ENCODE measurements around the gene VSTM2L. TPM values are rescaled to one million over a fixed set of nuclear protein-coding genes. Genes with fewer than 3 reads are reported as not detected.

VSTM2L gene
- total RNA-seq, 1 donor from 2014 or later = 2.9 TPM

DNA sequence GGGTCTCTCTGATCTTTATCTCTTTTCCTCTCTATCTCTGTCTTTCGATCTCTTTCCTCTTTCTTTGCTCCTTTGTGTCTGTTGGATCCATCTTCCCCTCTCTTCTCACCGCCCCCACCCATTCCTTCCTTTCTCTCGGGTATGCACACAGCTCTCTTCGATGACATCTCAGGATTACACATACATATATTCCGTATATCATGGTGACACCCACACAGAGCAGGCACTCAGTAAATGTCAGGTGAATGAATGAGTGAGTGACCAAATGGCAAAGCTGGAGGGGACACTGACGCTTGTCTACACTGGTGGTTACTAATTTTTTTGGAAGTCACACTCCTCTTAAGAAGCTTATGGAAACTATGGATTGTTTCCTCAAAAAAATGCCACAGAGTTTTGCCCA, 9.9 kb downstream of the VSTM2L start:
- no peaks in the 10 kb centered on the region for H3K9me3 ChIP-seq (ENCODE audit: low read depth)
- no peak overlapping the region for H3K4me3 ChIP-seq
- H3K9ac ChIP-seq = no peak overlapping the region
- no peak overlapping the region for H2AFZ ChIP-seq (replicated peaks)
- H3K4me2 ChIP-seq = no peak overlapping the region
- no peaks in the 10 kb centered on the region for H4K20me1 ChIP-seq (ENCODE audit: low read depth)
- TF ChIP-seq EZH2phosphoT487 (IDR thresholded peaks at IDR 0.05) = no peak
- TF ChIP-seq, protein P1, sequence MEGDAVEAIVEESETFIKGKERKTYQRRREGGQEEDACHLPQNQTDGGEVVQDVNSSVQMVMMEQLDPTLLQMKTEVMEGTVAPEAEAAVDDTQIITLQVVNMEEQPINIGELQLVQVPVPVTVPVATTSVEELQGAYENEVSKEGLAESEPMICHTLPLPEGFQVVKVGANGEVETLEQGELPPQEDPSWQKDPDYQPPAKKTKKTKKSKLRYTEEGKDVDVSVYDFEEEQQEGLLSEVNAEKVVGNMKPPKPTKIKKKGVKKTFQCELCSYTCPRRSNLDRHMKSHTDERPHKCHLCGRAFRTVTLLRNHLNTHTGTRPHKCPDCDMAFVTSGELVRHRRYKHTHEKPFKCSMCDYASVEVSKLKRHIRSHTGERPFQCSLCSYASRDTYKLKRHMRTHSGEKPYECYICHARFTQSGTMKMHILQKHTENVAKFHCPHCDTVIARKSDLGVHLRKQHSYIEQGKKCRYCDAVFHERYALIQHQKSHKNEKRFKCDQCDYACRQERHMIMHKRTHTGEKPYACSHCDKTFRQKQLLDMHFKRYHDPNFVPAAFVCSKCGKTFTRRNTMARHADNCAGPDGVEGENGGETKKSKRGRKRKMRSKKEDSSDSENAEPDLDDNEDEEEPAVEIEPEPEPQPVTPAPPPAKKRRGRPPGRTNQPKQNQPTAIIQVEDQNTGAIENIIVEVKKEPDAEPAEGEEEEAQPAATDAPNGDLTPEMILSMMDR (IDR thresholded peaks at IDR 0.05) = no peak
- no peak for TF ChIP-seq EZH2 (IDR thresholded peaks at IDR 0.05)
- H3K27ac ChIP-seq = no peak overlapping the region
- peaks cover 85% of the 10 kb centered on the region for H3K4me1 Mint-ChIP-seq
- no peaks in the 10 kb centered on the region for H3K36me3 Mint-ChIP-seq
- H3K4me3 Mint-ChIP-seq = no peak overlapping the region
- no peaks in the 10 kb centered on the region for H3K9me3 Mint-ChIP-seq
- H3K27ac Mint-ChIP-seq = no peak overlapping the region
- H3K27me3 Mint-ChIP-seq (ENCODE audit: insufficient read depth, low read depth) = peaks cover 15% of the 10 kb centered on the region
- no peaks in the 10 kb centered on the region for H3K79me2 ChIP-seq (ENCODE audit: low read depth)
- H3K27me3 ChIP-seq = no peaks in the 10 kb centered on the region
- peaks cover 75% of the 10 kb centered on the region for H3F3A ChIP-seq (ENCODE audit: low read depth)
- H3K4me1 ChIP-seq = peaks cover 77% of the 10 kb centered on the region
- DNase-seq (ENCODE audit: low spot score) = no peak
- H3K36me3 ChIP-seq = no peaks in the 10 kb centered on the region

DNA sequence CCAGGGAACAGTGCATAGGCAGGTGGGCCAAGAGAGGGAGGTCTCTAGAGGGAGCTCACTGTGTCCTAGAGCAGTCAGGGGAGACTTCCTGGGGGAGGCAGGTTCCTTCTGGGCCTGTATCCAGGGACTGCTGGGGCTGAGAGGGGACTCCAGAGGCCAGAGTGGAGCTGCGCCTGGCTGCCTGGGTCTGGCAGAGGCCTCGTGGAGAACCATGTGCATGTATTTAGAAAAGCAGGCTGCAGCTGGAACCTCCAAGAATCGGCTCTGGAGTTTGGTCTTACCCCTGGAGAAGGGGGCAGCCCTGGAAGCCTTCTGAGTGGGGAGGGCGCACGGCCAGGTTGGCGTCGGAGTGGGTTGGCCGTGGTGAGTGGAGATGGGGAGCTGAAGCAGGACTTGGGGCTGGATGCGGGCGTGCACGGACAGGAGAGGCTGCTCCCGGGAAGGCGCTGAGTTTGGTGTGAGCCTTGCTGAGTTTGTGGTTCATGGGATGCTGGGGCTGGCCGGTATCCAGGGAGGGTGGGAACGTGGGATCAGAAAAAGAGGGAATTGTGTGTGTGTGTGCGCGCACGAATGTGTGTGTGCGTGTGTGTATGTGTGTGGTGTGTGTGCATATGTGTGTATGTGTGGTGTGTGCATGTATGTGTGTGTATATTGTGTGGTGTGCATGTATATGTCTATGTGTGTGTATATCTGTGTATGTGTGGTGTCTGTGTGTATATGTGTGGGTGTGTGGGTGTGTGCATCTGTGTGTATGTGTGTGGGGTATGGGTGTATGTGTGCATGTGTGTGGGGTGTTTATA, 10.8 kb downstream of the VSTM2L start:
- TF ChIP-seq EZH2 (IDR thresholded peaks at IDR 0.05) = no peak
- Mint-ChIP-seq H3K36me3 (no peaks in the 10 kb centered on the region), H3K4me1 (peaks cover 80% of the 10 kb centered on the region), H3K27ac (peak overlapping the region; percentile 91), H3K9me3 (no peaks in the 10 kb centered on the region), H3K27me3 (ENCODE audit: insufficient read depth, low read depth) (peaks cover 15% of the 10 kb centered on the region), H3K4me3 (peak overlapping the region; percentile 81)
- Histone ChIP-seq H3F3A (ENCODE audit: low read depth) (peaks cover 75% of the 10 kb centered on the region), H4K20me1 (ENCODE audit: low read depth) (no peaks in the 10 kb centered on the region), H3K9ac (no peak overlapping the region), H3K27ac (peak overlapping the region; percentile 13), H3K4me1 (peaks cover 77% of the 10 kb centered on the region), H3K27me3 (no peaks in the 10 kb centered on the region), H3K79me2 (ENCODE audit: low read depth) (no peaks in the 10 kb centered on the region), H2AFZ (replicated peaks) (no peak overlapping the region), H3K4me3 (no peak overlapping the region), H3K4me2 (no peak overlapping the region), H3K36me3 (no peaks in the 10 kb centered on the region), H3K9me3 (ENCODE audit: low read depth) (no peaks in the 10 kb centered on the region)
- DNase-seq (ENCODE audit: low spot score) = no peak

DNA sequence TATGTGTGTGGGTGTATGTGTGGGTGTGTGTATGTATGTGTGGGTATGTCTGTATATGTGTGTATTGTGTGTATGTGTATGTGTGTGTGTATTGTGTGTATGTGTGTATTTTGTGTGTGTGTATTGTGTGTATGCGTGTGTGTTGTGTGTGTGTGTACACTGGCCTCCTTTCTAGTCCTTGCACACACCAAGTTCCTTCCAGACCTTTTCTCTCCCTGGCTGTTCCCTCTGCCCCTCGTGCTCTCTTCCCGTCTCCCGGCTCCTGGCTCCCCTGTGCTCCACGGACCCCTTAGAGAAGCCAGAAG, 11.4 kb downstream of the VSTM2L start:
- H4K20me1 ChIP-seq (ENCODE audit: low read depth) = no peaks in the 10 kb centered on the region
- no peak overlapping the region for H3K27ac ChIP-seq
- peaks cover 75% of the 10 kb centered on the region for H3F3A ChIP-seq (ENCODE audit: low read depth)
- H3K36me3 Mint-ChIP-seq = no peaks in the 10 kb centered on the region
- H3K4me1 Mint-ChIP-seq = peaks cover 80% of the 10 kb centered on the region
- no peaks in the 10 kb centered on the region for H3K9me3 Mint-ChIP-seq
- H3K9ac ChIP-seq = no peak overlapping the region
- H3K27ac Mint-ChIP-seq = peak overlapping the region; percentile 94
- H3K9me3 ChIP-seq (ENCODE audit: low read depth) = no peaks in the 10 kb centered on the region
- no peak for TF ChIP-seq EZH2 (IDR thresholded peaks at IDR 0.05)
- TF ChIP-seq EZH2phosphoT487 (IDR thresholded peaks at IDR 0.05) = no peak
- TF ChIP-seq, protein P1 (IDR thresholded peaks at IDR 0.05) = no peak
- H2AFZ ChIP-seq (replicated peaks) = no peak overlapping the region
- peak overlapping the region; percentile 81 for H3K4me3 Mint-ChIP-seq
- H3K27me3 ChIP-seq = no peaks in the 10 kb centered on the region
- H3K36me3 ChIP-seq = no peaks in the 10 kb centered on the region
- peak overlapping the region; percentile 68 for H3K4me2 ChIP-seq
- peaks cover 15% of the 10 kb centered on the region for H3K27me3 Mint-ChIP-seq (ENCODE audit: insufficient read depth, low read depth)
- DNase-seq (ENCODE audit: low spot score) = no peak
- H3K79me2 ChIP-seq (ENCODE audit: low read depth) = no peaks in the 10 kb centered on the region
- peak overlapping the region; percentile 25 for H3K4me3 ChIP-seq
- H3K4me1 ChIP-seq = peaks cover 77% of the 10 kb centered on the region
